ENCODE measurements around the gene NUP98.
"Not testable (repeated sequence)": the region's sequence is repeated elsewhere in the genome, so short reads cannot be mapped to it uniquely, and the experiment has no call there.

The NUP98 gene

DNA sequence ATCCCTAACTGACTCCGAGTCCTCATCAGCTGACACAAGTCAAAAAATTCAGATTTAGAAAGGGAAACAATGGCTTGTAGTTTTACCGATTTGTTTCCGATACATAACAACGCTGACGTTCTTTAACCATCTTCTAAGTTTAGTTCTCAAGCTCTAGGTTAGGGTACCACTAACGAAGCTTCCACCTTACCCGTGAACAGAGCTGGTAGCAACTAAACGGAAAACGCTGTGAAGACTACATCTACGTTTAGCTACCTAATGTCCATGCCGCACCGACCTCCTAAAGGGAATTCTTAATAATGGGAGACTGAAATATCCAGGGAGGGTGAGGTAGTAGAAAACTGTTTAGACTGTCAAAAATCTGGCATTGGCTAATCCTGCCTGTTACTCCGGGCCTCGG lies 1.0 kb downstream of the NUP98 start:
- no peak for DNase-seq

GRCh38 chr11:3796002-3796311 lies 1.4 kb downstream of the NUP98 start:
- no peak for DNase-seq

- no peak for DNase-seq
Observed at GRCh38 chr11:3795131-3796001, 2.0 kb downstream of the NUP98 start.

GRCh38 chr11:3794387-3794786 lies 3.0 kb downstream of the NUP98 start:
- not testable (repeated sequence) for DNase-seq

DNA sequence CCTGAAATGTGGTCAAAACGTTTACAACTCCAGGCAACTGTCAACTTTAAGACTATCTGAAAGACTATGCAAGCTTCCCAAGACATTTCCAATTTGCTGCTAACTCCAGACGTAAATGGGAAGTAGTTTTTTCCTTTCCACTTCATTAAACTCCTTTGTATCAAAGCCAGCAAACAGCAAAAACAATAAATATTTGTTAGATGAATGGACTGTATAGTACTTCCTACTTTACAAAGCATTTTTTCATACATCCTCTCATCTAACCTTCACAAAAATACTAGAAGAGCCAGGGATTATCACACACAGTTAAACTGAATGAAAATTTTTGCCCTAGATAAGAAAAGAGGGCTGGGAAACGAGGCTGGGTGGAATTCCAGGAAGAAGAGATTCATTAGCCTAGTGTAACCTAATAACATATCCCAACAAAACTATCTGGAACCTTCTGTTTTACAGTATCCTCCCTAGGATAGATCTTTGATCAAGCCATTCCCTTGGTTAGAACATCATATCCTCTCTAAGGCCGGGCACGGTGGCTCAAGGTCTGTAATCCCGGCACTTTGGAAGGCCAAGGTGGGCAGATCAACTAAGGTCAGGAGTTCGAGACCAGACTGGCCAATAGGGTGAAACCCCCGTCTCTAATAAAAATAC lies 10.4 kb downstream of the NUP98 start:
- no peak for DNase-seq

GRCh38 chr11:3783611-3784010 lies 13.7 kb downstream of the NUP98 start:
- DNase-seq = no peak

DNA sequence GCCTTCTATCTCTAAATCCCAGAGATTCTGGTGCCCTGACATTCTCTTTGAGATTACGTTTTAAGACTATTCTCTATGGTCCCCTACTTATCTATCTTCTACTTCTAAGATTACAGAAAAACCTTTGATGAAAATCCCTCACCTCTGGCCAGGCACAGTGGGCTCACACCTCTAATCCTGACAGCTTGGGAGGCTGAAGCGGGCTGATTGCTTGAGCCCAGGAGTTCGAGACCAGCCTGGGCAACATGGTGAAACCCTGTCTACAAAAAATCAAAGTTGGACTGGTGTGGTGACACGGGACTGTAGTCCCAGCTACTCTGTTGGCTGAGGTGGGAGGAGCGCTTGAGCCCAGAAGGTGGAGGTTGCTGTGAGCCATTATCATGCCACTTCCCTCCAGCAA lies 14.4 kb downstream of the NUP98 start:
- DNase-seq = no peak

DNA sequence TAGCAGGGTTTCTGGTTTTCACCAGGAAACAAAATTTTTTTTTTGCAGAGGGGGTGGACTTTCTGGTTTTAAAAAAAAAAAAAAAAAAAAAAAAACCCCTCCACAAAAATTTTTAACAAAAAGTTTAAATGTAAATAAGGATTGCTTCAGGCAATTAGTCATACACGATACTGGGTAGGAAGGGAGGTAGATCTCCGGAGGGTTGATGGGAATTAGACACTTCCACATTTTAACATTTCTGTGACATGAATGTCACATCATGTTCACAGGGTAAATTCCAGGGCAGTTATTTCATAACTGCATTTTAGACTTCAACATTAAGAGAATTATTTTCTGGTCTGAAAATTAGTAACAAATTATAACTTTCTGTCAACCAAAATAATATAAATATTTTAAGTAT lies 15.9 kb downstream of the NUP98 start:
- no peak for DNase-seq

DNA sequence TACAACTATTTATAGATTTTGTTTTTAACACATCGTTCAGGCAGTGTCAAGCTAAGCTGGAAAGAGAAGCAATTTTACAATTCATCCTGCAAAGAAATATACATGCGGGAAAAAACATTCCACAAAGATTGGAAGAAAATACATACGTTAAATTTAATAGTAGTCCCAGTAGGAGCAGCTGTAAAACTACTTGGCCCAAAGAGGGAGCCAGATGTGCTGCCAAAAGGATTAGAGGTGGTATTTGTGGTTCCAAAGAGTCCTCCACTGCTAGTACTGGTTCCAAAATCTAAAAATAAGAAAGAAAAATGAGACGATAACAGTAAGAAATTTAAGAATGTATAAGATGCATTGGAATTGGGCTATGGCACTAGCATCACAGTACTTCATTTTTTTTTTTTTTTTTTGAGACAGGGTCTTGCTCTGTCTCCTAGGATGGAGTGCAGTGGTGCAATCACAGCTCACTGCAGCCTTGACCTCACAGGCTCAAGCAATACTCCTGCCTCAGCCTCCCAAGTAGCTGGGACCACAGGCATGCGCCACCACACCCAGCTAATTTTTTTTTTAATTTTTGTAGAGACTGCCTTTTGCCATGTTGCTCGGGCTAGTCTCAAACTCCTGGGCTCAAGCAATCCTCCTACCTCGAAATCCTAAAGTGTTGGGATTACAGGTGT lies 21.5 kb downstream of the NUP98 start:
- DNase-seq = no peak

DNA sequence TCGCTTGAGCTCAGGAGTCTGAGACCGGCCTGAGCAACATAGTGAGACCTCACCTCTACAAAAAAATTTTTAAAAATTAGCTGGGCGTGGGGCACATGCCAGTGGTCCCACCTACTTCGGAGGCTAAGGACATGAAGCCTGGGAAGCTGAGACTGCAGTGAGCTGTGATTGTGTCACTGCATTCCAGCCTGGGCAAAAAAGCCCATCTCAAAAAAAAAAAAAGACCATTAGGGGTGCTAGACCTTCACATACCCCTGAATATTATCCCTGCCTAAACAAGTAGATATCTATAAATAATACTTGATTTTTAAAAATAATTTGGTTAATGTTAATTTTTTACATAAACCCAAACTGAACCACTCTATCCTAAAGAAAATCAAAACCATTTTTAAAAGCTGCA lies 24.2 kb downstream of the NUP98 start:
- no peak for DNase-seq

DNA sequence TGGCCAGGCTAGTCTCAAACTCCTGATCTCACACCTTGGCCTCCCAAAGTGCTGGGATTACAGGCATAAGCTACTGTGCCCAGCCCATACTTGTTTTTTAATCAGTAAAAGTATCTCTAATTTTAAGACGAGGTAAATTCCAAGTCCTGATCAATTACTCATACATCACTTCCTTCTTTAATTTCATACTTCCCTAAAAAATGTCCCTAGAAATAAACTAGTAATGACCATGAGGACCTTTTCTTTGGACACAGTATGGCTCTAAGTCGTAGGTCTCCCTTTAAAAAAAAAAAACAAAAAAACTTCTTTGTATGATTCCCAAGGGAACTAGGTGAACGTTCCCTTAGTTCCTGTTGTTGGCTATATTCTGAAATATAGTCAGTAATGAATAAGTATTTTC lies 29.8 kb downstream of the NUP98 start:
- DNase-seq = no peak

GRCh38 chr11:3766836-3767235 lies 30.5 kb downstream of the NUP98 start:
- not testable (repeated sequence) for DNase-seq

DNA sequence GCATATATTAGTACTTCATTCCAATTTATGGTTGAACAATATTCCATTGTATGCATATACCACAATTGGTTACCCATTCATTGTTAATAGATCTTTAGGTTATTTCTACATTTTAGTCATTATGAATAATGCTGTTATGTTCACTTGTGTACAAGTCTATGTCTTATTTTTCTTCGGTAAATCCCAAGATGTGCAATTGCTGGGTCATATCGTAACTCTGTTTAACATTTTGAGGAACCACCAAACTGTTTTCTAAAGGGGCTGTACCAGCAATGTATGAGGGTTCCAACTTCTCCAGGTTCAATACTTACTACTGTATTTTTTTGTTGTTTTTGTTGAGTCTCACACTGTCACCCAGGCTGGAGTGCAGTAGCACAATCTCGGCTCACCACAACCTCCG lies 33.1 kb downstream of the NUP98 start:
- DNase-seq = no peak

DNA sequence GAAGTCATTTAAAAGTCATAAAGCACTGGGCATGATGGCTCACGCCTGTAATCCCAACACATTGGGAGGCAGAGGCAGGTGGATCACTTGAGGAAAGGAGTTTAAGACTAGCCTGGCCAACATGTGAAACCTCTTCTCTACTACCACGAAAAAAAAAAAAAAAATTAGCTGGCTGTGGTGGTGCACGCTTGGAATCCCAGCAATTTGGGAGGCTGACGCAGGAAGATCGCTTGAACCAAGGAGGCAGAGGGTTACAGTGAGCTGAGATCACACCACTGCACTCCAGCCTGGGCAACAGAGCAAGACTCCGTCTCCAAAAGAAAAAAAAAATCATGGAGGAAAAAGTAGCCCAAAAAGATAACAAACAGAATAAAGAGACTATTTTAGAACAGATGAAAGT lies 42.2 kb downstream of the NUP98 start:
- no peak for DNase-seq

DNA sequence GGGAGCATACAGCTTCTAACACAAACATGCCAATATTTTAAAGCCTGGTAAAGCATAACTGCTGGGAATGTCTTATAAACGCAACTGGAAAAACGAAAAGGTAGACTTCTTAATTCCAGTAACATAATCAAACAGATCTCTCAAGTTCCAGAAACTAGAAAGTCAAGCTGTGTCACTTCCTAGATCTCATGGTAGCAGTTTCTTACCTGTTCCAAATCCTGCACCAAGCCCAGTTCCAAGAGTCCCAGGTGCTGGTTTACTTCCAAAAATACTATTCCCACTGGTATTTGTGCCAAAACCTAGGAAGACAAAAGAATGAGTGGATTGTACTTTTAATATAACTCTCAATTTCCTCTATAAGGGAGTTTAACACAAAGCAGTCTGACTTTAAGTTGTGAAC lies 44.2 kb downstream of the NUP98 start:
- no peak for DNase-seq

GRCh38 chr11:3747704-3748103 lies 49.6 kb downstream of the NUP98 start:
- DNase-seq = no peak

GRCh38 chr11:3745161-3745560 lies 52.2 kb downstream of the NUP98 start:
- no peak for DNase-seq

DNA sequence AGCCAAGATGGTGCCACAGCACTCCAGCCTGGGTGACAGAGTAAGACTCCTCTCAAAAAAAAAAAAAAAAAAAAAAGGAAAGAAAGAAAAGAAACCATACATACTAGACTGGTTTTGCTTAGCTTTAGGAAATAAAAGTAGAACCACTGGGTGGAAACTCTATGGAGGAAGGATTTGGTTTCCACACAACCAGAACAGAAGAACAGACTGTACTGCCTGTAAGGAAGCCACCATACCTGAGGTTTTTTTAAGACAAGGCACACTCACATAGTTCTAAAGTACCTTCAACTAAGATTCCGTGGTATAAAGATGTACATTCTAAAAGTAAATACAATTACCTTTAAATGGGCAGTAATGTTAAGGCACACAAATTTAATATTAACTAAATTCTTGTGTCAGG lies 58.6 kb downstream of the NUP98 start:
- no peak for DNase-seq

DNA sequence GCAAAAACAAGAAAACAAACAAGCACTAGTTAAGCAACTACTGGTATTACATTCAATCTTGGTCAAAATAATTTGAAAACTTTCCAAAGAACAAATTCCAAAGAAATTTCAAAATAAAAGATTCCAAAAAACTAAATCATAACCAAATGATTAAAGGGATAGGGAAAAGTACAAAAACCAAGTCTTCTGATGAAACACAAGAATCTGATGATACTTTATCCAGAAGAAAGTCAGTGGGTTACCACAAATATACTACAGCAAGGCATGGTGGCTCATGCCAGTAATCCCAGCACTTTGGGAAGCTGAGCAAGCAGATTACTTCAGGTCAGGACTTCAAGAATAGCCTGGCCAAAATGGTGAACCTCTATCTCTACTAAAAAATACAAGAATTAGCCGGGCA lies 59.1 kb downstream of the NUP98 start:
- DNase-seq = no peak

GRCh38 chr11:3737386-3737933 lies 59.9 kb downstream of the NUP98 start:
- no peak for DNase-seq

- DNase-seq = no peak
Observed at GRCh38 chr11:3736816-3737215, 60.5 kb downstream of the NUP98 start.

GRCh38 chr11:3735827-3736226 lies 61.5 kb downstream of the NUP98 start:
- DNase-seq = no peak

DNA sequence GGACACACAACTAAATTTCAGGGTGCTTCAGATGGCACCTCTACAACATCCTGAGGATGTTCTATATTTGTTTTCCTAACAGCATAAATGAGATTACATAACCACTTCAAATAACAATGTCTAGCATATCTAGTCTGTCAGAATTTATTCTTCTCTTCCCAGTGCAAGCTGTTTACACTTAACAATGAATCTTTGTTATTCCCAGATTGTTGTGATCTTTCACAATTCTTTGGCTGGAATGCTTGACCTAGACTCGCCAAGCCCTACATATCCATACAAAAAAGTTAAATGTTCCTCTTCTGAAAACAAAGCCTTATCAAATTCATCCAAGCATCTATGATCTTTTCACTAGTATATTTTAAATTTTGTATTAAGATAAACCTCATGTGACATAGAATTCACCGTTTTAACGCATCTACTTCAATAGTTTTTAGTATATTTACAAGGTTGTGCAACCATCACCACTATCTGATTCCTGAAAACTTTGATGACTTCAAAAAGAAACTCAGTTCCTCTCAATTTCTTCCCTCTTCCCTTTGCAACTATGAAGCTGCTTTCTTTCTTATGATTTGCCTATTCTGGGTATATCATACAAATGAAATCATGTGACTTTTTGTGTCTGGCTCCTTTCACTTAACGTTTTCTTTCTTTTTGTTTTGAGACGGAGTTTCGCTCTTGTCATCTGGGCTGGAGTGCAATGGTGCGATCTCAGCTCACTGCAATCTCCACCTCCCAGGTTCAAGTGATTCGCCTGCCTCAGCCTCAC lies 64.5 kb downstream of the NUP98 start:
- no peak for DNase-seq

All from NCI-H1092 (cell line).